Thyroid gland (tissue), 4 donors: ENCODE data around the gene ST7. TPM values are rescaled to one million over a fixed set of nuclear protein-coding genes. Genes with fewer than 3 reads are reported as not detected.

ENCODE experiments used
- DNase-seq, 2 donors: peaks; one replicate each; pipeline ENCODE4 v3.0.0-alpha.2; 2019
- H3K27ac ChIP-seq, 3 donors: fragments of 200-600 bp; sonication (generic); 1 replicate in 2 of 3; 2 replicates in 1 of 3; pipeline ENCODE4 v1.5.1; 2016 to 2019; ENCODE audit warnings: mild to moderate bottlenecking in 1 of 3, moderate library complexity in 1 of 3
- H3K27me3 ChIP-seq: fragments of 200-600 bp; sonication (generic); one replicate; pipeline ENCODE4 v1.5.1; 2019
- H3K36me3 ChIP-seq, 2 donors: fragments of 200-600 bp; sonication (generic); one replicate each; pipeline ENCODE4 v1.5.1; 2016 to 2019
- H3K4me1 ChIP-seq, 2 donors: fragments of 200-600 bp; sonication (generic); one replicate each; pipeline ENCODE4 v1.5.1; 2017 to 2019
- H3K4me3 ChIP-seq, 3 donors: fragments of 200-600 bp; sonication (generic); replicated peaks in 1 of 3; 1 replicate in 2 of 3; 2 replicates in 1 of 3; pipeline ENCODE4 v1.5.1; 2016; ENCODE audit warnings: mild to moderate bottlenecking in 1 of 3
- H3K9me3 ChIP-seq: fragments of 200-600 bp; sonication (generic); one replicate; pipeline ENCODE4 v1.5.1; 2017
- CTCF ChIP-seq, 6 experiments: fragments of 200-600 bp in 3 of 6; fragments of 450-650 bp in 3 of 6; sonication (generic) in 3 of 6; IDR thresholded peaks; one replicate each; pipeline ENCODE4 v1.5.1; 2016 to 2019; ENCODE audit warnings: antibody characterized with exemption in 6 of 6, mild to moderate bottlenecking in 2 of 6, inconsistent platforms in 1 of 6, moderate library complexity in 1 of 6
- POLR2A ChIP-seq, 2 donors: fragments of 450-650 bp; IDR thresholded peaks; one replicate each; pipeline ENCODE4 v1.6.1; 2017; ENCODE audit warnings: antibody characterized with exemption in 2 of 2, mild to moderate bottlenecking in 2 of 2, moderate library complexity in 1 of 2
- whole genome bisulfite sequencing, 2 donors: methylation state at CpG; one replicate each; pipeline ENCODE4 v1.1.5; 2017; 5-methylcytosine and 5-hydroxymethylcytosine counted together
- intact Hi-C: fragments of 100-400 bp; cut with DNase I; formaldehyde crosslinking; loops from one replicate; pipeline ENCODE4 v1.15.1; 2023
- total RNA-seq, 4 donors: library from RNA; depleted of rRNA; stranded (reverse); fragments of >200 nt; gene quantifications; one replicate each; pipeline ENCODE4 v1.2.3, GENCODE V29; 2016

ST7 gene
- total RNA-seq, 4 donors from 2014 or later, result 62.8 to 75.1 (median 66.7) TPM

DNA sequence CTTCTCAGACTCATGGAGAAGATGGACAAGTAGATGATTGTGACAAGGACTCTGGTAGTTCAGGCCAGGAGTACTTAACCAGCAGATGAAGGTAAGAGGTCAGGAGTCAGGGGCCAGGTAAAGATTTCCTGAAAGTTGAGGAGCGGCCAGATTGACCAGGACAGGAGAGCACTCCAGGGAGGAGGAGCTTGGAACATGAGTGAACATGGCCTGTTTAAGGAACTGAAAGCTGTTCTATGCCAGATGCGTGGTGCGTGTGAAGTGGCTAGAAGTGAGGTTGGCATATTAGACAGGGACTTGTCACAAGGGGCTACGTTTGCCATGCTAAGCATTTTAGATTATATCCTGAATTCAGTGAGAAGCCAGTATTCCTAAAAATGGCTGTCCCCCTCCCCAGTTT lies 212.4 kb downstream of the ST7 start:
- DNase-seq, result peak; percentile 26 to 44
- WGBS, 2 donors, result 55 to 68% methylated on average over 4 of the region's 4 CpGs
- intact Hi-C loops, result no loop called here

DNA sequence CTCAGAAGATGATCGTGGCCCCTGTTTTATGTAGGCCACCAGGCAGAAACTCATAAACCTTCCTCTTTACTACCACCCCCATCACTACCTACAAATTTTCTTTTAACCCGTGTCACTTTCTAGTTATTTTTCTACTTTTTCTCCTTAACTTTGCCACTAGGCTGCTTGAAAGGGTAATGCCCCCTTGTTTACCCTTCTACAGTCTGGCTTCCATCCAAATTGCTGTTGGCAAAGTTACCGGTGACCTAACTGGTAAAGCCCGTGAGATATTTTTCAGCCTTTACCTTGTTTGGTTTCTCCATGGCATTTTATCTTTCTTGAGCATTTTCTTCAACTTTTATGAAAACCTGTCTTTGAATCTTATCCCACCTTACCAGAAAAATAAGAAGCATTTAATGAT lies 216.6 kb downstream of the ST7 start:
- H3K9me3 ChIP-seq, result no peaks in the 10 kb centered on the region
- intact Hi-C loops, result no loop called here
- H3K4me1 ChIP-seq, result peaks cover 3 to 7% of the 10 kb centered on the region in 2 donors
- peak; percentile 57 to 71 for DNase-seq
- H3K27ac ChIP-seq, result peak overlapping the region in 2 of 3 donors; percentile 51
- TF ChIP-seq POLR2A (IDR thresholded peaks at IDR 0.05), result no peak
- no peak for TF ChIP-seq CTCF (IDR thresholded peaks at IDR 0.05)
- H3K4me3 ChIP-seq, result no peak overlapping the region
- whole genome bisulfite sequencing, 2 donors, result 55 to 57% methylated on average over 4 of the region's 4 CpGs
- peaks cover 0 to 6% of the 10 kb centered on the region in 2 donors for H3K36me3 ChIP-seq
- no peaks in the 10 kb centered on the region for H3K27me3 ChIP-seq

More for the DNA sequence above, 212.4 kb downstream of the ST7 start:
- Histone ChIP-seq H3K36me3 (no peaks in the 10 kb centered on the region), H3K4me1 (peaks cover 3 to 7% of the 10 kb centered on the region in 2 donors), H3K27me3 (no peaks in the 10 kb centered on the region), H3K4me3 (no peak overlapping the region), H3K9me3 (no peaks in the 10 kb centered on the region), H3K27ac (no peak overlapping the region)
- TF ChIP-seq POLR2A (IDR thresholded peaks at IDR 0.05) (no peak), CTCF (IDR thresholded peaks at IDR 0.05) (no peak)

- intact Hi-C loops, result no loop called here
- Histone ChIP-seq H3K36me3 (peaks cover 0 to 6% of the 10 kb centered on the region in 2 donors), H3K4me1 (peaks cover 3 to 7% of the 10 kb centered on the region in 2 donors), H3K27ac (no peak overlapping the region), H3K27me3 (no peaks in the 10 kb centered on the region), H3K9me3 (no peaks in the 10 kb centered on the region), H3K4me3 (no peak overlapping the region)
- TF ChIP-seq POLR2A (IDR thresholded peaks at IDR 0.05) (no peak), CTCF (IDR thresholded peaks at IDR 0.05) (no peak)
- no peak for DNase-seq
- WGBS, 2 donors, result 96 to 97% methylated on average over 4 of the region's 4 CpGs
Observed at GRCh38 chr7:117171106-117171505, 217.8 kb downstream of the ST7 start.

- DNase-seq, result no peak
- intact Hi-C loops, result no loop called here
- Histone ChIP-seq H3K9me3 (no peaks in the 10 kb centered on the region), H3K4me3 (no peak overlapping the region), H3K27ac (no peak overlapping the region), H3K36me3 (peaks cover 0 to 6% of the 10 kb centered on the region in 2 donors), H3K4me1 (peaks cover 3 to 7% of the 10 kb centered on the region in 2 donors), H3K27me3 (no peaks in the 10 kb centered on the region)
- TF ChIP-seq CTCF (IDR thresholded peaks at IDR 0.05), result no peak
- TF ChIP-seq POLR2A (IDR thresholded peaks at IDR 0.05), result no peak
- 94 to 98% methylated on average over 2 of the region's 2 CpGs for WGBS, 2 donors
Observed at GRCh38 chr7:117172283-117172682, 219.0 kb downstream of the ST7 start.

- Histone ChIP-seq H3K4me1 (peaks cover 3 to 8% of the 10 kb centered on the region in 2 donors), H3K4me3 (no peak overlapping the region), H3K36me3 (peaks cover 0 to 6% of the 10 kb centered on the region in 2 donors), H3K27me3 (no peaks in the 10 kb centered on the region), H3K27ac (no peak overlapping the region), H3K9me3 (no peaks in the 10 kb centered on the region)
- WGBS, 2 donors, result 90 to 93% methylated on average over 6 of the region's 6 CpGs
- no peak for TF ChIP-seq CTCF (IDR thresholded peaks at IDR 0.05)
- TF ChIP-seq POLR2A (IDR thresholded peaks at IDR 0.05), result no peak
- intact Hi-C loops, result no loop called here
- no peak for DNase-seq
Observed at GRCh38 chr7:117173035-117173770, 219.9 kb downstream of the ST7 start.
